Heart left ventricle (tissue), 16 donors: Measurements from ENCODE around the gene GTPBP8. TPM values are rescaled to one million over a fixed set of nuclear protein-coding genes. Genes with fewer than 3 reads are reported as not detected.

ENCODE experiments used
- ATAC-seq, 4 donors: fragments of 200-7000 bp; cut with Tn5 transposase; one replicate each; pipeline ENCODE4 v1.9.1; 2020 to 2022; ENCODE audit warnings: moderate library complexity in 4 of 4, mild to moderate bottlenecking in 3 of 4, moderate number of reproducible peaks in 1 of 4
- DNase-seq, 5 donors: peaks; one replicate each; pipeline ENCODE4 v3.0.0-alpha.2; 2020
- H3K27ac ChIP-seq, 12 donors: fragments of 200-600 bp; sonication (generic) in 4 of 12; one replicate each; pipeline versions ENCODE4 v1.5.0 to v1.8.0; 2016 to 2022; ENCODE audit warnings: mild to moderate bottlenecking in 2 of 12
- H3K27me3 ChIP-seq, 9 donors: fragments of 200-600 bp; sonication (generic) in 2 of 9; one replicate each; pipeline versions ENCODE4 v1.5.1 to v1.8.0; 2016 to 2022; ENCODE audit warnings: mild to moderate bottlenecking in 3 of 9
- H3K36me3 ChIP-seq, 9 donors: fragments of 200-600 bp; sonication (generic) in 2 of 9; one replicate each; pipeline versions ENCODE4 v1.5.0 to v1.8.0; 2018 to 2022; ENCODE audit warnings: mild to moderate bottlenecking in 2 of 9
- H3K4me1 ChIP-seq, 12 donors: fragments of 200-600 bp; sonication (generic) in 4 of 12; one replicate each; pipeline versions ENCODE4 v1.5.0 to v1.8.0; 2016 to 2022; ENCODE audit warnings: mild to moderate bottlenecking in 3 of 12
- H3K4me3 ChIP-seq, 12 donors: fragments of 200-600 bp; sonication (generic) in 4 of 12; one replicate each; pipeline versions ENCODE4 v1.5.0 to v1.8.0; 2017 to 2022; ENCODE audit warnings: mild to moderate bottlenecking in 9 of 12, moderate library complexity in 4 of 12
- H3K9me3 ChIP-seq, 12 donors: fragments of 200-600 bp; sonication (generic) in 4 of 12; one replicate each; pipeline versions ENCODE4 v1.5.0 to v1.8.0; 2016 to 2022; ENCODE audit warnings: mild to moderate bottlenecking in 1 of 12
- CTCF ChIP-seq, 12 donors: fragments of 200-600 bp; sonication (generic) in 4 of 12; IDR thresholded peaks; one replicate each; pipeline versions ENCODE4 v1.5.0 to v1.8.0; 2018 to 2022; ENCODE audit warnings: antibody characterized with exemption in 12 of 12, mild to moderate bottlenecking in 5 of 12
- POLR2A ChIP-seq, 2 donors: fragments of 450-650 bp; IDR thresholded peaks; one replicate each; pipeline ENCODE4 v1.6.1; 2017; ENCODE audit warnings: antibody characterized with exemption in 2 of 2, mild to moderate bottlenecking in 2 of 2, moderate library complexity in 2 of 2
- WGBS, 4 donors: extraction: QIAGEN DNeasy Blood & Tissue Kit in 2 of 4; methylation state at CpG; one replicate each; pipeline versions ENCODE4 v1.1.5 to v1.1.7; 2013 to 2018; 5-methylcytosine and 5-hydroxymethylcytosine counted together
- intact Hi-C, 10 donors: fragments of 100-400 bp; cut with DNase I; formaldehyde crosslinking; loops; one replicate each; pipeline versions ENCODE4 v1.11.1 to v1.14.2; 2022
- polyA plus RNA-seq, 2 donors: library from polyadenylated mRNA; stranded (reverse); fragments of 200-250 nt; gene quantifications; one replicate each; pipeline ENCODE4 v1.2.3, GENCODE V29; 2013
- total RNA-seq, 9 donors: library from RNA; depleted of rRNA in 2 of 9; stranded (reverse); fragments of >200 nt in 2 of 9; fragmentation: NEBNext Ultra II Directional in 3 of 9; extraction: Animal tissue kit (Norgen Biotek cat#: 25700) in 3 of 9; gene quantifications; one replicate each; pipeline versions ENCODE4 v1.1.0 to v1.2.4, GENCODE V29; 2016 to 2023
- donor health status: ischemic (EF 13 %, LVEDD 7.1; RV severe dilation, severe dysfunction).
- donor health status: healthy with polysubstance abuse.
- donor health status: DM: no; HTN: yes; CAD: no.
- donor health status: DM: no; HTN: no; CAD: no.
- donor health status: ischemic (EF 25% LVEDD 6.9; RV normal size, moderate dysfunction).
- donor health status: ischemic (EF 25% LVEDD 5.7; RV mildly dilated, moderate dysfunction).
- donor health status: healthy.
- donor health status: DM: yes; HTN: yes; CAD: no.
- donor health status: ischemic (EF 35%, LVEDD 5.7; RV mildly dilated, moderate dysfunction).
- donor health status: nonischemic (EF 11% LVEDD 7.7; RV severe dilation, severe dysfunction).
- donor health status: DM: yes; HTN: yes; CAD: no.
- donor health status: PGD.
- donor health status: ischemic (EF 29% LVEDD 5.4; RV normal size, mild dysfunction).
- donor health status: nonischemic (EF 23%, LVEDD 6.1; RV moderate dilation, normal function).

The GTPBP8 gene
- total and polyA plus RNA-seq, 11 donors: 9.8 to 52.2 (median 24.3) TPM

- Histone ChIP-seq H3K4me1 (peaks cover 0 to 33% (median 15%) of the 10 kb centered on the region in 12 donors), H3K4me3 (no peak overlapping the region), H3K36me3 (no peaks in the 10 kb centered on the region), H3K9me3 (no peaks in the 10 kb centered on the region), H3K27ac (no peak overlapping the region), H3K27me3 (no peaks in the 10 kb centered on the region)
- 87 to 92% (median 89%) methylated on average over 9 of the region's 9 CpGs for WGBS, 4 donors
- no peak for DNase-seq
- no peak for TF ChIP-seq POLR2A (IDR thresholded peaks at IDR 0.05)
- no peak for TF ChIP-seq CTCF (IDR thresholded peaks at IDR 0.05)
- ATAC-seq: no peak
- intact Hi-C loops: loop anchor here in 3 of 10 donors (10.0 kb wide), 2 partner anchors 253 to 403 kb away; no protein-coding TSS in a partner anchor
Measured at GRCh38 chr3:112987710-112988334, 3.0 kb upstream of the GTPBP8 start.

GRCh38 chr3:112995800-112996199 is 5.0 kb downstream of the GTPBP8 start:
- intact Hi-C loops: loop anchor here in 1 of 10 donors (10.0 kb wide), 1 partner anchor 431 kb away; the partner anchor contains the start of genes ATG3 and SLC35A5
- H3K27me3 ChIP-seq: no peaks in the 10 kb centered on the region
- no peak for ATAC-seq
- WGBS, 4 donors: 91 to 95% (median 94%) methylated on average over 4 of the region's 4 CpGs
- H3K4me1 ChIP-seq: peaks cover 0 to 21% (median 15%) of the 10 kb centered on the region in 12 donors
- TF ChIP-seq POLR2A (IDR thresholded peaks at IDR 0.05) (no peak), CTCF (IDR thresholded peaks at IDR 0.05) (no peak)
- no peak overlapping the region for H3K4me3 ChIP-seq
- H3K9me3 ChIP-seq: no peaks in the 10 kb centered on the region
- no peak overlapping the region for H3K27ac ChIP-seq
- DNase-seq: no peak
- peaks cover 0 to 65% (median 45%) of the 10 kb centered on the region in 9 donors for H3K36me3 ChIP-seq

DNA sequence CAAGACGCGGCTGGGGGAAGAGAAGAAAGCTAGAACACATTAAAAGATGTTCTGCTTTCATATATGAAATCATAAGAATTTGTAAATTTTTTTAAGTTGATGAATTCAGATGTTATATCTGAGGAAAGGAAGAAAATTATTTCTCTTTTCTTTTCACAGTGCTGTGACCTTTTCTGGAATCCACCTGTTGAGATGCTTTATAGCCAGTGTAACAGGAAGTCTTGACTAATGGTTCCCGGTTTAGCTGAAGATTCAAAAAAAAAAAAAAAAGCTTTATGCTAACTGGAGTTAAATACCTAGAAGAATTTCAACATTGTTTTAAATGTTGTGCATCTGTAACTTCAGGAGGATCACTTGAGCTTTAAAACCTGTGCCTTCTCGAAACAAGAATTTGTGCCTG is 9.9 kb downstream of the GTPBP8 start:
- Histone ChIP-seq H3K27me3 (no peaks in the 10 kb centered on the region), H3K36me3 (peaks cover 2 to 100% (median 94%) of the 10 kb centered on the region in 9 donors), H3K9me3 (no peaks in the 10 kb centered on the region), H3K4me1 (no peaks in the 10 kb centered on the region), H3K27ac (no peak overlapping the region), H3K4me3 (no peak overlapping the region)
- WGBS, 4 donors: 80 to 86% (median 84%) methylated on average over 4 of the region's 4 CpGs
- no peak for TF ChIP-seq CTCF (IDR thresholded peaks at IDR 0.05)
- intact Hi-C loops: no loop called here
- ATAC-seq: no peak
- DNase-seq: no peak

DNA sequence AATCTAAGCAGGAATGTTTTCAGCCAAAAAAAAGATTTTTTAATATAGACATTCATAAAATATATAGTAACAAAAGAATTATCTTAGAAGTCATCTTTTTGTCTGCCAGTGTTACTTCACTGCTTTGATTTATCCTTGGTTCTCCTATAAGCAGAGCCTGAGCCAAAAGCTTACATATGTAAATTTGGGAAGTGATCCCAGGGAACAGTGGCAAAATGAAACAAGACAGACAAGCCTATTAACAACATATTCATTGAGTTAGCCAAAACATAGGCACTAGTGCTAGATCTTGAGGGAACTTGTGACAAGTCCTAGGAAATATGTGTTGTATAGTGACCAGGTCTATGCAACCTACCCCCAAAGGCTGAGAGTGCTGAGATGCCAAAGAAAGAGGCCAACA is 11.3 kb downstream of the GTPBP8 start:
- no peak for DNase-seq
- ATAC-seq: no peak
- H3K9me3 ChIP-seq: no peaks in the 10 kb centered on the region
- peaks cover 2 to 100% (median 98%) of the 10 kb centered on the region in 9 donors for H3K36me3 ChIP-seq
- TF ChIP-seq POLR2A (IDR thresholded peaks at IDR 0.05): no peak
- no peak for TF ChIP-seq CTCF (IDR thresholded peaks at IDR 0.05)
- H3K27me3 ChIP-seq: no peaks in the 10 kb centered on the region
- no peak overlapping the region for H3K27ac ChIP-seq
- no peak overlapping the region for H3K4me3 ChIP-seq
- peaks cover 0 to 5% (median 0%) of the 10 kb centered on the region in 12 donors for H3K4me1 ChIP-seq
- intact Hi-C loops: no loop called here
